ENCODE measurements around the gene FAM53A. TPM values are rescaled to one million over a fixed set of nuclear protein-coding genes. Genes with fewer than 3 reads are reported as not detected.

FAM53A gene
- total and polyA plus RNA-seq, 10 of the 15 experiments (the other 5 are each of a cell fraction or from before 2014, with no cell fraction given): 0.02 to 0.87 (median 0.38) TPM; not detected in 2

GRCh38 chr4:1712216-1713002 lies 28.3 kb upstream of the FAM53A start, which contains the start of gene SLBP (continued):
- TF ChIP-seq JUNB (IDR thresholded peaks at IDR 0.05) (no peak), GABPA (IDR thresholded peaks at IDR 0.05; ENCODE audit: low read depth) (no peak), CHD4 (IDR thresholded peaks at IDR 0.05) (no peak), ZNF622 (IDR thresholded peaks at IDR 0.05) (no peak), HCFC1 (IDR thresholded peaks at IDR 0.05; ENCODE audit: low read length) (no peak; the same call in 1 of the 2 replicates), SUZ12 (IDR thresholded peaks at IDR 0.05; ENCODE audit: unreplicated experiment) (no peak), ZNF207 (IDR thresholded peaks at IDR 0.05; ENCODE audit: borderline replicate concordance) (peak; percentile 99), NR2F1 (conservative IDR thresholded peaks at IDR 0.05) (peak; percentile 74), CHD1 (IDR thresholded peaks at IDR 0.05; ENCODE audit: low read depth, low read length) (peak; percentile 97), ELK1 (IDR thresholded peaks at IDR 0.05; ENCODE audit: low read depth, low read length) (0 out of 2 replicates have a peak, but pooled peaks have one; percentile 43), ATF7 (IDR thresholded peaks at IDR 0.05; ENCODE audit: low read depth) (peak; percentile 89), SREBF2 (IDR thresholded peaks at IDR 0.05; ENCODE audit: low read length) (no peak), YBX1 (IDR thresholded peaks at IDR 0.05) (no peak), KDM1A (IDR thresholded peaks at IDR 0.05; ENCODE audit: borderline replicate concordance) (no peak), ZSCAN29 (IDR thresholded peaks at IDR 0.05) (0 out of 2 replicates have a peak, but pooled peaks have one; percentile 35), SPI1 (IDR thresholded peaks at IDR 0.05; ENCODE audit: borderline replicate concordance, insufficient read depth, low read depth, low read length) (peak; percentile 34; the same call in 1 of the 2 replicates), BCL3 (IDR thresholded peaks at IDR 0.05; ENCODE audit: borderline replicate concordance, insufficient read depth, low read depth, low read length, poor library complexity, severe bottlenecking) (peak; percentile 40), SMAD1 (IDR thresholded peaks at IDR 0.05; ENCODE audit: low read depth, partially characterized antibody) (no peak), CEBPZ (IDR thresholded peaks at IDR 0.05; ENCODE audit: low read depth, low read length) (no peak), TBL1XR1 (IDR thresholded peaks at IDR 0.05; ENCODE audit: low read depth, low read length) (no peak)
- TF ChIP-seq, protein P1, sequence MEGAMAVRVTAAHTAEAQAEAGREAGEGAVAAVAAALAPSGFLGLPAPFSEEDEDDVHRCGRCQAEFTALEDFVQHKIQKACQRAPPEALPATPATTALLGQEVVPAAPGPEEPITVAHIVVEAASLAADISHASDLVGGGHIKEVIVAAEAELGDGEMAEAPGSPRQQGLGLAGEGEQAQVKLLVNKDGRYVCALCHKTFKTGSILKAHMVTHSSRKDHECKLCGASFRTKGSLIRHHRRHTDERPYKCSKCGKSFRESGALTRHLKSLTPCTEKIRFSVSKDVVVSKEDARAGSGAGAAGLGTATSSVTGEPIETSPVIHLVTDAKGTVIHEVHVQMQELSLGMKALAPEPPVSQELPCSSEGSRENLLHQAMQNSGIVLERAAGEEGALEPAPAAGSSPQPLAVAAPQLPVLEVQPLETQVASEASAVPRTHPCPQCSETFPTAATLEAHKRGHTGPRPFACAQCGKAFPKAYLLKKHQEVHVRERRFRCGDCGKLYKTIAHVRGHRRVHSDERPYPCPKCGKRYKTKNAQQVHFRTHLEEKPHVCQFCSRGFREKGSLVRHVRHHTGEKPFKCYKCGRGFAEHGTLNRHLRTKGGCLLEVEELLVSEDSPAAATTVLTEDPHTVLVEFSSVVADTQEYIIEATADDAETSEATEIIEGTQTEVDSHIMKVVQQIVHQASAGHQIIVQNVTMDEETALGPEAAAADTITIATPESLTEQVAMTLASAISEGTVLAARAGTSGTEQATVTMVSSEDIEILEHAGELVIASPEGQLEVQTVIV (IDR thresholded peaks at IDR 0.05; ENCODE audit: borderline replicate concordance, partially characterized antibody): peak; percentile 95

Data from GM12878 (cell line).